DOHH2 (cell line): Measurements from ENCODE around the gene TBCD.

Source experiments
- EZH2phosphoT487 ChIP-seq: fragments of 200-600 bp; sonication (generic); IDR thresholded peaks from 2 replicates; pipeline ENCODE4 v1.6.1; 2017; ENCODE audit warnings: borderline replicate concordance, mild to moderate bottlenecking, antibody characterized with exemption, low read length, moderate library complexity, mixed read lengths
- TF ChIP-seq, protein P1 (sequence below): fragments of 200-600 bp; sonication (generic); IDR thresholded peaks from one replicate; pipeline ENCODE4 v1.5.1; 2014; ENCODE audit warnings: antibody characterized with exemption, mild to moderate bottlenecking, low read depth, low read length; ENCODE audit not compliant: poor library complexity, severe bottlenecking

GRCh38 chr17:82923366-82924113, 171.7 kb downstream of the TBCD start:
- TF ChIP-seq, protein P1, sequence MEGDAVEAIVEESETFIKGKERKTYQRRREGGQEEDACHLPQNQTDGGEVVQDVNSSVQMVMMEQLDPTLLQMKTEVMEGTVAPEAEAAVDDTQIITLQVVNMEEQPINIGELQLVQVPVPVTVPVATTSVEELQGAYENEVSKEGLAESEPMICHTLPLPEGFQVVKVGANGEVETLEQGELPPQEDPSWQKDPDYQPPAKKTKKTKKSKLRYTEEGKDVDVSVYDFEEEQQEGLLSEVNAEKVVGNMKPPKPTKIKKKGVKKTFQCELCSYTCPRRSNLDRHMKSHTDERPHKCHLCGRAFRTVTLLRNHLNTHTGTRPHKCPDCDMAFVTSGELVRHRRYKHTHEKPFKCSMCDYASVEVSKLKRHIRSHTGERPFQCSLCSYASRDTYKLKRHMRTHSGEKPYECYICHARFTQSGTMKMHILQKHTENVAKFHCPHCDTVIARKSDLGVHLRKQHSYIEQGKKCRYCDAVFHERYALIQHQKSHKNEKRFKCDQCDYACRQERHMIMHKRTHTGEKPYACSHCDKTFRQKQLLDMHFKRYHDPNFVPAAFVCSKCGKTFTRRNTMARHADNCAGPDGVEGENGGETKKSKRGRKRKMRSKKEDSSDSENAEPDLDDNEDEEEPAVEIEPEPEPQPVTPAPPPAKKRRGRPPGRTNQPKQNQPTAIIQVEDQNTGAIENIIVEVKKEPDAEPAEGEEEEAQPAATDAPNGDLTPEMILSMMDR = no peak
- no peak for TF ChIP-seq EZH2phosphoT487
